Tongue (tissue), 2 donors: ENCODE data around the gene WDR41. TPM values are rescaled to one million over a fixed set of nuclear protein-coding genes. Genes with fewer than 3 reads are reported as not detected.
"Not testable (repeated sequence)": the region's sequence is repeated elsewhere in the genome, so short reads cannot be mapped to it uniquely, and the experiment has no call there.

Experiments used
- DNase-seq: peaks from one replicate; pipeline ENCODE4 v3.0.0-alpha.2; 2015
- total RNA-seq: library from RNA; depleted of rRNA; stranded (reverse); fragments of >200 nt; gene quantifications from one replicate; pipeline ENCODE4 v1.2.3, GENCODE V29; 2014

WDR41 gene
- total RNA-seq, 1 donor from 2014 or later: 76.3 TPM

DNA sequence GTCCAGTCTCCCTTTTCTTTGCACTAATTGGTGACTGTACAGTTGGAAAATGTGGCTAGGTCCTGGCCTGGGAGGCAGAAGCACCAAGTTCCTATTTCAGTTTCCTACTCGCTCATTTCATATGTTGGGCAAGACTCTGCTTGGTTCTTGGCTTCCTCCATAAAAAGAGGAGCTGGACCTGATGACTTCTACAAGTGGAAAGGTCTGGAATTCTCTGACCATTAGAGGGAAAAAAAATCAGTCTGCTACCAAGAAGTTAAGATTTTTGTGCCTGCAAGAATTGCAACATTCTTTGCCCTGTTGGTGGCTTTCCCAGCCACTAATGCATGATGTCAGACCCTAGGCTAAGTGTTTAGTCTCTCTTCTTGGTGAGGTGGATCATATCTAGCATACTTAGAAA is 91.5 kb downstream of the WDR41 start:
- no peak for DNase-seq

DNA sequence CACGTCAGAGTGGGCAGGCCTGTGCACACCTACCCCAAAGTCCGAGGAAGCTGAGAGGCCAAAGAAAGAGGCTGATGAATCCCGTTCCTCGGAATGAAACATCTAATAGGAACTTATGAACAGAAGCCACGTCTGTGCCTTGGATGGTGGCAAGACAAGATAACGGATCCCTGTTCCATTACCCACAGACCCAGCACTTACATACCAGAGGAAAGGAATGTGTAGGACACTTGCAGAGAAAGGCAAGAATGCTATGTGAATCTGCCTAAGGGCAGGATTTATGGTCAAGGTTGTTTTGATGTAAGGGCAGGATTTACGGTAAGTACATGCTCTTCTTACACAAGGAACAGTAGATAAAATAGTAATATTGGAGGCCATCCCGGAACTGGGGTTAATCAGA is 93.2 kb downstream of the WDR41 start:
- DNase-seq: no peak

DNA sequence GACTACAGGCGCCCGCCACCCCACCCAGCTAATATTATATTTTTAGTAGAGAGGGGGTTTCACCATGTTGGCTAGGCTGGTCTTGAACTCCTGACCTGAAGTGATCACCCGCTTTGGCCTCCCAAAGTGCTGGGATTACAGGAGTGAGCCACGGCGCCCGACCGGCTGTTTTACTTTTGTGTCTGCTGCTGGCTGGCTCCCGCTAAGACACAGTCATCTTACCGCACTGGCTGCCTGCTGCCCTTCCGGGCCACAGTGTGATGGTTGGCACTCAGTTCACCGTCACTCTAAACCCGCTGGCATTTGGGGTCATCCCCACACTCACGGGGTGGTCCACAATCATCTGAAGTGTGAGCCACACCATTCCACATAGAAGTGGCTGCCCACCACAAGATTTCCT is 93.7 kb downstream of the WDR41 start:
- DNase-seq: no peak

DNA sequence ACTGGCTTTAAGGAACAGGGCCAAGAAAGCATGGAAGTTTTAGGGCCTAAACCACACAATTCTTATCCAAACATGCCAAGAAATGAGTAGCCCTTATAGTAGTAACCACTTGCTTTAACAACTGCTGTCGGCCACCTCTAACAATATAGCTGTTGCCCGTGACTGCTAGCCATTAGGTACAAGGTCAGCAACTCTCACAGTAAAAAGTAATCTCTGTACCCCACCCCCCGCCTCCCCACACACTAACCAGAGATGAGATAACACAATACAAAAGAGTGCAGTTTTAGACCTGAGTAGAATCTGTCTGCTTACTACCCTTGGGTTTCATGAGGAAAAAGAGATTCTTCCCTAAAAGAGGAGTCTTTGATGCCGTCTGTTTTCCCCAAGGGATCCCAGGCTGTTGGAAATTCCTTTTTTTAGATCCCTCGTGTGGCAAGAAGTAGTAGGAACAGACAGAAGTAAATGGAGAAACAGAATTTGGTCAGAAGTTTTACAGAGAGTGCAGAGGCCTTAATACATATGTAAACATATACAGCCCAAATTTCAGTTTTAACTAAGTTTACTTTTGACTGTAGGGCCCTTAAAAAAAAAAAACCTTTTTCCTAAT is 94.3 kb downstream of the WDR41 start:
- DNase-seq: no peak

DNA sequence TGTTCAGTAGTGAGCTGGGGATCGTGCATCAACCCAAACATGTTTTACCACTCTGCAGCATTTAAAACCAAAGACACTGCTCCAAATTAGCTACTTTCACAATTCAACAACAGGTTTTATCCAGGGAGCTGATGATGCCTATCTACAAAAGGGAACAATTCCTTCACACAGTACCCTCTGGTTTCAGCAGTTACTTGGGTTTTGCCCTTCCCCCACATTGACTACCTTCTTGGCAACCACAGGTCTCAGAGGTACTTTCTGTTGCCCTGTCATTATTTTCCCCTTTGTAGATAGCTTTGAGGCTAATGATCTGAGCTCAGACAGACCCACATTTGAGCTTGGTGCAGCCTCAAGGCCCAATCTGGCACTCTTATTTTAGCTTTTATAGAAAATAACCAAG is 96.1 kb downstream of the WDR41 start:
- DNase-seq: no peak

DNA sequence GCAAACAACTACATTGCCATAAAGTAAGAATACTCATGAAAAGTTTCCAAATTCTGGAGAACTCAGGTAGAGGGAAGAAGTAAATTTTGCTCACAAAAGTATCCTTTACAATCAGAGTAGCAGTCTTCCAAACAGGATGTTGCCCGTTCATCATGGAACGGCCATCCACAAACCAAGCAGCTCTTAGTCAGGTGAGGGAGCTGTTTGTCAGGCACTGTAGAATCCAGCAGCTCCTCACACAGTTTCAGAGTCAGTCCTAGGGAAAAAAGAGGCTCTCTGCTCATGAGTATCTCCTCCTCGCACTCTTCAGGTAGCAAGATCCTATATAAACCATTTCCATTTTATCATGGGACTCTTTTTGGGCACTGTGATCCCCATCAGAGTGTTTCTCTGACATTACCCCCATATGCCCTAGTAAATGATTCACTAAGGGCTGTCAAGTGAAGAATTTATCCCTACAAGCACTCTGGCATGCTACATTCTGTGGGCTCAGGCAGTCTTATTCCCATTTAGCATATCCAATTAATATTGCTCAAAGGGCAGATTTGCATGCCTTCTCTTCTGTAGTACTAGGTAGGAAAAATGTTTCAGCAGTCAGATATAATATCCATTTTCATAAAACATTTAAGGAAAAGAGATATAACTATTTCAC is 97.9 kb downstream of the WDR41 start:
- no peak for DNase-seq

DNA sequence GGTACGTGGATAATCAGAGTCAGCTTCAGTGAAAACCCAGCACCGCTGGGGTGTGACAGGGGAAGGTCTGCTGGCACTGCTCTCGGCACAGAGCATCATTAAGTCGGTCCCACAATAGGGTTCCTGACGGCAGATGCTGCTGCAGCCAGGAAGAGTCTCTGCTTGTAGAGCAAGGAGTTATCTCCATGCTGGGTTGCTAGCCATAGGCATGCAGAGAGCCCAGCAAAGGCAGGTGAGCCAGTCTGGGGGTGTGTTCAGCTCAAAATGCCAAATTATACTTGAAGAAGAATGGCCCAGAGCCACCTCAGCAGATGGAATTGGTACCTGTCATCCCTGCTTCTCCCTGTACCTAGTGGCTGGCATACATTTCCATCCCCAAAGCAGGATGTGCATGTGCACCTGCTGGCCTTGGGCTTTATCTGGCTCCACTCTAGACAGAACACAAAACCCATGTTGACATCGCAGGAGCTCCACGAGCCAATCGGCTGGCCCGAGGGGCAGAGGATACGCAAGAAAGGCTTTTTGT is 100.8 kb downstream of the WDR41 start:
- DNase-seq: no peak

DNA sequence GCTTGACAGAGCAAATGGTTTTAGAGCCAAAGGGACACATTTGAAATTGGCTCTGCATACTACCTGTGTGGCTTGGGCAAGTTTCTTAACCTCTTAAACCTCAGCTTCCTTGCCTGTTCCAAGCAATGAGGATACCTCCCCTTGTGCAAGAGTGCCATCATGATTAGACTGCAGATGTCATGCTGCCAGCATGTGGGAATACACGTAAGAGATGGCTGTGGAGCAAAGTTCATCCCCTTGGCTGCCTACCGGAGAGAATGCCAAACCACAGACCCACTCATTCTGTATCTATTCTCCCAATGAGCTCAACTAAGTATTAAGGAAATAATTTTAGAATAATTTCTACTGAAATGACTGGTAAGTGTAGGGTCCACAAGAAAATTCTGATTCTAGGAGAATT is 101.3 kb downstream of the WDR41 start:
- DNase-seq: no peak

DNA sequence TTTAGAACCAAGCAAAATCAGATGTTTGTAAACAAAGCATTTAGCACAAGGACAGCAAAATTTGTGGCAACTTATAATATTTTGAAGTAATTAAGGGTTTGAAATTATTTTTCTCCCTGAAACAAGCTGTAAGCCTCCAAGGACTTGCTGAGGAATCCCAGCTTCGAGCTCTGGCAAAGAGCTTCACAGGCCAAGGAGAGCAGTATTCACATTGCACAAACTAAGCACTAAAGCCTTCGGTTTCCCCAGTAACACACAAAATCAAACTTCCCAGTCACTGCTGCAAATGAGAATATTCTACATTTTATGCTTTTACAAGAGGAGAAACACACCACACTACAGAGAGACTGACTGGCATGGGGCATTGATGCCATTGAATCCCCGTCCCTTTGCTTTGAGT is 101.9 kb downstream of the WDR41 start:
- no peak for DNase-seq

DNA sequence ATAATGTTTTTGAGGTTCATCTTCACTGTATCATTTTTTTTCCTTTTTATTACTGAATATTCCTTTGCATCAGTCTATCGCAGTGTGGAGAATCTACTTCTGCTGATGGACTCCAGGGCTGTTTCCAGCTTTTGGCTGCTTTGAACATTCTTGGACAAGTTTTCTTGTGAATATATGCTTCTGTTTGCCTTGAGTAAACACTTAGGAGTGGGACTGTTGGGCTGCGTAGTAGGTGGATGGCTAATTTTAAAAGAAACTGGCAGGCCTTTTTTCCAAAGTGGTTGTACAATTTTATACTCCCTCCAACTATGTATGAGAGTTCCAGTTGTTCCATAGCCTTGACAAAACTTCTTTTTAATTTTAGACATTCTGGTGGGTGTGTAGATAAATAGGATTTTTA is 102.4 kb downstream of the WDR41 start:
- no peak for DNase-seq

DNA sequence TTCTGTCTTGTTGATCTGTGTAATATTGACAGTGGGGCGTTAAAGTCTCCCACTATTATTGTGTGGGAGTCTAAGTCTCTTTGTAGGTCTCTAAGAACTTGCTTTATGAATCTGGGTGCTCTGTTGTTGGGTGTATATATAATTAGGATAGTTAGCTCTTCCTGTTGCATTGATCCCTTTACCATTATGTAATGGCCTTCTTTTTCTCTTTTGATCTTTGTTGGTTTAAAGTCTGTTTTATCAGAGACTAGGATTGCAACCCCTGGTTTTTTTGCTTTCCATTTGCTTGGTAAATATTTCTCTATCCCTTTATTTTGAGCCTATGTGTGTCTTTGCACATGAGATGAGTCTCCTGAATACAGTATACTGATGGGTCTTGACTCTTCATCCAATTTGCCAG is 105.8 kb downstream of the WDR41 start:
- DNase-seq: not testable (repeated sequence)

DNA sequence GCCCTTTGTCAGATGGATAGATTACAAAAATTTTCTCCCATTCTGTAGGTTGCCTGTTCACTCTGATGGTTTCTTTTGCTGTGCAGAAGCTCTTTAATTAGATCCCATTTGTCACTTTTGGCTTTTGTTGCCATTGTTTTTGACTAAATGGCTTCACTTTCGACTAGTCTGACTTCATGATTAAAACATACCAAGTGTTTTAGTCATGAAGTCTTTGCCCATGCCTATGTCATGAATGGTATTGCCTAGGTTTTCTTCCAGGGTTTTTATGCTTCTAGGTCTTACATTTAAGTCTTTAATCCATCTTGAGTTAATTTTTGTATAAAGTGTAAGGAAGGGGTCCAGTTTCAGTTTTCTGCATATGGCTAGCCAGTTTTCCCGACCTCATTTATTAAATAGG is 108.8 kb downstream of the WDR41 start:
- DNase-seq: not testable (repeated sequence)

Other genes starting within 250 kb of the WDR41 start
- not detected for gene OTP, start 146.4 kb upstream of the WDR41 start, total RNA-seq